A549 (cell line): ENCODE measurements around the gene TRMT5. TPM values are rescaled to one million over a fixed set of nuclear protein-coding genes. Genes with fewer than 3 reads are reported as not detected.

Experiments used
- ATAC-seq, 2 experiments: fragments of 200-7000 bp in 1 of 2; fragments of >200 bp in 1 of 2; cut with Nextera tagmentation in 1 of 2; cut with Tn5 transposase in 1 of 2; 3 replicates each; pipeline versions ENCODE4 v1.8.0 to v1.9.1; 2018 to 2020; ENCODE audit warnings: mild to moderate bottlenecking in 1 of 2, moderate library complexity in 1 of 2
- CTCF ChIA-PET: fragments of 300-600 bp; sonication (Branson Sonifier 250); formaldehyde crosslinking; extraction: SDS; loops from one replicate; lab custom pipeline; 2021; ENCODE audit warnings: antibody characterized with exemption, inconsistent platforms; lab: Yijun Ruan, JAX
- POLR2A ChIA-PET: fragments of 350-600 bp; formaldehyde crosslinking; extraction: SDS; loops from one replicate; lab custom pipeline; 2021; ENCODE audit warnings: antibody characterized with exemption, inconsistent platforms; lab: Yijun Ruan, JAX
- DNase-seq, 2 experiments: peaks; one replicate each; pipeline versions ENCODE4 v3.0.0 to v3.0.0-alpha.2; 2011 to 2016; ENCODE audit warnings: low read depth in 1 of 2, low spot score in 1 of 2
- FAIRE-seq: peaks from 2 replicates; lab custom pipeline; 2011; peaks lifted over from hg19 to GRCh38; lab: Jason Lieb, UNC
- H3K27ac ChIP-seq, 2 experiments: fragments of >200 bp; sonication (Bioruptor Twin); formaldehyde crosslinking; 3 replicates each; pipeline ENCODE4 v1.5.1; 2016 to 2017
- H3K4me1 ChIP-seq: fragments of >200 bp; sonication (Bioruptor Twin); formaldehyde crosslinking; 3 replicates; pipeline ENCODE4 v1.6.1; 2016
- H3K4me2 ChIP-seq: fragments of >200 bp; sonication (Bioruptor Twin); formaldehyde crosslinking; 3 replicates; pipeline ENCODE4 v1.6.1; 2016
- H3K4me3 ChIP-seq: fragments of >200 bp; sonication (Bioruptor Twin); formaldehyde crosslinking; 3 replicates; pipeline ENCODE4 v1.5.1; 2016
- H3K9me3 ChIP-seq: fragments of >200 bp; sonication (Bioruptor Twin); formaldehyde crosslinking; 3 replicates; pipeline ENCODE4 v1.6.1; 2016
- BCL3 ChIP-seq: fragments of >200 bp; sonication (Bioruptor Twin); formaldehyde crosslinking; IDR thresholded peaks from 3 replicates; pipeline ENCODE4 v1.6.1; 2016
- BHLHE40 ChIP-seq: IDR thresholded peaks from 2 replicates; pipeline ENCODE4 v1.6.1; 2012; ENCODE audit warnings: low read depth, low read length, inconsistent platforms
- CBX8 ChIP-seq: fragments of 200-600 bp; sonication (generic); IDR thresholded peaks from 2 replicates; pipeline ENCODE4 v1.6.1; 2016
- CEBPB ChIP-seq, 2 experiments: fragments of >200 bp in 1 of 2; sonication (Bioruptor Twin) in 1 of 2; formaldehyde crosslinking in 1 of 2; IDR thresholded peaks; 2 replicates each; pipeline ENCODE4 v1.6.1; 2012 to 2016
- CTCF ChIP-seq: fragments of >200 bp; sonication (Bioruptor Twin); formaldehyde crosslinking; IDR thresholded peaks from 3 replicates; pipeline ENCODE4 v1.5.1; 2016
- E2F6 ChIP-seq: IDR thresholded peaks from 2 replicates; pipeline ENCODE4 v1.6.1; 2012; ENCODE audit warnings: low read depth, borderline replicate concordance
- EHF ChIP-seq: fragments of 250-450 bp; sonication (Bioruptor Pico); IDR thresholded peaks from 2 replicates; pipeline ENCODE4 v1.5.0; 2020; ENCODE audit warnings: mild to moderate bottlenecking
- EP300 ChIP-seq, 2 experiments: fragments of >200 bp; sonication (Bioruptor Twin); formaldehyde crosslinking; IDR thresholded peaks; 2 replicates in 1 of 2; 3 replicates in 1 of 2; pipeline ENCODE4 v1.6.1; 2016 to 2017
- ESRRA ChIP-seq: fragments of 150-350 bp; IDR thresholded peaks from 2 replicates; pipeline ENCODE4 v1.6.1; 2014; ENCODE audit warnings: mild to moderate bottlenecking, low read length, borderline replicate concordance
- FOSB ChIP-seq: fragments of 250-450 bp; sonication (Bioruptor Pico); IDR thresholded peaks from 2 replicates; pipeline ENCODE4 v1.5.0; 2020; ENCODE audit warnings: mild to moderate bottlenecking, moderate library complexity
- FOXS1 ChIP-seq: fragments of 250-450 bp; sonication (Bioruptor Pico); IDR thresholded peaks from 2 replicates; pipeline ENCODE4 v1.5.0; 2020; ENCODE audit warnings: mild to moderate bottlenecking, moderate library complexity
- GATA3 ChIP-seq: IDR thresholded peaks from 2 replicates; pipeline ENCODE4 v1.6.1; 2012; ENCODE audit warnings: borderline replicate concordance
- HDAC2 ChIP-seq: fragments of 200-600 bp; sonication (generic); IDR thresholded peaks from 2 replicates; pipeline ENCODE4 v1.6.1; 2016
- HMGXB4 ChIP-seq: fragments of 250-450 bp; sonication (Bioruptor Pico); IDR thresholded peaks from 2 replicates; pipeline ENCODE4 v1.5.0; 2021; ENCODE audit warnings: mild to moderate bottlenecking, moderate library complexity, borderline replicate concordance
- HOXB5 ChIP-seq: fragments of 250-450 bp; sonication (Bioruptor Pico); IDR thresholded peaks from 2 replicates; pipeline ENCODE4 v1.5.0; 2020; ENCODE audit warnings: mild to moderate bottlenecking, moderate library complexity
- JUN ChIP-seq, 2 experiments: fragments of >200 bp; sonication (Bioruptor Twin); formaldehyde crosslinking; IDR thresholded peaks; 2 replicates in 1 of 2; 3 replicates in 1 of 2; pipeline ENCODE4 v1.6.1; 2016 to 2017
- KDM1A ChIP-seq: fragments of 200-600 bp; sonication (generic); IDR thresholded peaks from 2 replicates; pipeline ENCODE4 v1.6.1; 2016; ENCODE audit warnings: low read depth, mild to moderate bottlenecking
- MAFK ChIP-seq: fragments of 450-650 bp; IDR thresholded peaks from 2 replicates; pipeline ENCODE4 v1.6.1; 2014; ENCODE audit not compliant: partially characterized antibody
- MAX ChIP-seq: IDR thresholded peaks from 2 replicates; pipeline ENCODE4 v1.6.1; 2012
- MAZ ChIP-seq: fragments of 150-350 bp; IDR thresholded peaks from 2 replicates; pipeline ENCODE4 v1.6.1; 2014; ENCODE audit warnings: antibody characterized with exemption, low read depth, low read length, borderline replicate concordance
- MYC ChIP-seq: IDR thresholded peaks from 2 replicates; pipeline ENCODE4 v1.6.1; 2012; ENCODE audit warnings: mild to moderate bottlenecking, inconsistent platforms, low read length, improper control_type of control experiment, borderline replicate concordance
- NPAS2 ChIP-seq: fragments of 250-450 bp; sonication (Bioruptor Pico); IDR thresholded peaks from 2 replicates; pipeline ENCODE4 v1.8.0; 2022; ENCODE audit warnings: mild to moderate bottlenecking, moderate library complexity, borderline replicate concordance
- NR3C1 ChIP-seq: fragments of >200 bp; sonication (Bioruptor Twin); formaldehyde crosslinking; IDR thresholded peaks from 3 replicates; pipeline ENCODE4 v1.6.1; 2017
- PHF8 ChIP-seq: fragments of 200-600 bp; sonication (generic); IDR thresholded peaks from 2 replicates; pipeline ENCODE4 v1.6.1; 2016; ENCODE audit warnings: low read depth, mild to moderate bottlenecking, antibody characterized with exemption, moderate library complexity, borderline replicate concordance
- POLR2A ChIP-seq: IDR thresholded peaks from 2 replicates; pipeline ENCODE4 v1.6.1; 2012; ENCODE audit warnings: mild to moderate bottlenecking, low read length
- POLR2AphosphoS2 ChIP-seq: conservative IDR thresholded peaks from 2 replicates; pipeline ENCODE4 v1.6.1; 2012; ENCODE audit warnings: low read length, improper control_type of control experiment, inconsistent platforms
- RFX5 ChIP-seq: fragments of 450-650 bp; IDR thresholded peaks from 2 replicates; pipeline ENCODE4 v1.7.1; 2014; ENCODE audit warnings: antibody characterized with exemption, mild to moderate bottlenecking, moderate library complexity
- SMC3 ChIP-seq: fragments of >200 bp; sonication (Bioruptor Twin); formaldehyde crosslinking; IDR thresholded peaks from 3 replicates; pipeline ENCODE4 v1.6.1; 2018; ENCODE audit warnings: inconsistent platforms
- TP53 ChIP-seq: fragments of 250-450 bp; sonication (Bioruptor Pico); IDR thresholded peaks from 2 replicates; pipeline ENCODE4 v1.5.0; 2021; ENCODE audit warnings: mild to moderate bottlenecking, moderate library complexity
- USF2 ChIP-seq: fragments of 450-650 bp; IDR thresholded peaks from 2 replicates; pipeline ENCODE4 v1.6.1; 2014; ENCODE audit warnings: antibody characterized with exemption
- ZC3H11A ChIP-seq: fragments of 450-650 bp; IDR thresholded peaks from 2 replicates; pipeline ENCODE4 v1.6.1; 2014; ENCODE audit warnings: antibody characterized with exemption, mild to moderate bottlenecking
- ZFP36 ChIP-seq: fragments of 450-650 bp; IDR thresholded peaks from 2 replicates; pipeline ENCODE4 v1.6.1; 2014; ENCODE audit warnings: borderline replicate concordance; ENCODE audit not compliant: partially characterized antibody
- ZNF302 ChIP-seq: fragments of 250-450 bp; sonication (Bioruptor Pico); IDR thresholded peaks from 2 replicates; pipeline ENCODE4 v1.9.0; 2021; ENCODE audit warnings: inconsistent platforms, mild to moderate bottlenecking, moderate library complexity
- WGBS: methylation state at CpG from one replicate; pipeline ENCODE4 v1.1.6; 2017; ENCODE audit errors: missing lambda C conversion rate; 5-methylcytosine and 5-hydroxymethylcytosine counted together
- polyA plus RNA-seq, 4 experiments: library from polyadenylated mRNA; depleted of rRNA in 3 of 4; stranded (reverse); fragments of >200 nt; fragmentation: RNase III in 1 of 4; extraction: RNeasy Plus Mini Kit Qiagen cat#74134 plus additional on column Dnase treatment in 1 of 4; gene quantifications; 2 replicates in 3 of 4; 3 replicates in 1 of 4; pipeline ENCODE4 v1.2.3, GENCODE V29; 2011 to 2017

The TRMT5 gene
- polyA plus RNA-seq, 2 of the 4 experiments (the other 2 are of a cell fraction) = 18.2 to 18.8 TPM

GRCh38 chr14:61025251-61026223 is 44.7 kb upstream of the TRMT5 start (continued):
- TF ChIP-seq SMC3 (peak; percentile 89), MAX (no peak), ESRRA (no peak), CBX8 (no peak), MAZ (no peak), USF2 (no peak), EP300 (IDR thresholded peaks at IDR 0.05) (no peak), TP53 (CRISPR knock-in tag) (no peak), CTCF (peak; percentile 92), FOXS1 (0 out of 2 replicates have a peak, but pooled peaks have one; percentile 29), EHF (CRISPR knock-in tag) (no peak), CEBPB (IDR thresholded peaks at IDR 0.05) (0 out of 4 replicates have a peak, but pooled peaks of 1 of the 2 experiments have one; percentile 34), KDM1A (no peak), BCL3 (no peak), MAFK (no peak), GATA3 (no peak), ZNF302 (no peak), FOSB (CRISPR knock-in tag) (no peak), BHLHE40 (no peak), NPAS2 (CRISPR knock-in tag) (no peak), ZFP36 (no peak), ZC3H11A (no peak), RFX5 (no peak), POLR2AphosphoS2 (no peak), PHF8 (no peak), HDAC2 (no peak)

GRCh38 chr14:61019537-61019936 is 38.7 kb upstream of the TRMT5 start:
- POLR2A ChIA-PET = no interaction called here
- no peak for FAIRE-seq
- DNase-seq = no peak
- WGBS = 59% methylated on average over 1 of the region's 1 CpG
- no peak for TF ChIP-seq HMGXB4 (CRISPR knock-in tag)
- TF ChIP-seq JUN (IDR thresholded peaks at IDR 0.05) = no peak
- TF ChIP-seq POLR2A = no peak
- TF ChIP-seq E2F6 = no peak
- no peak for TF ChIP-seq KDM1A
- no peak for TF ChIP-seq BHLHE40
- no peak for TF ChIP-seq MYC
- TF ChIP-seq EHF (CRISPR knock-in tag) = no peak
- no peak for TF ChIP-seq NR3C1
- no peak for TF ChIP-seq CEBPB (IDR thresholded peaks at IDR 0.05)
- no peak for TF ChIP-seq GATA3
- no peak for TF ChIP-seq HOXB5 (CRISPR knock-in tag)
- no peak for TF ChIP-seq ZNF302
- TF ChIP-seq CBX8 = no peak
- H3K4me1 ChIP-seq = no peaks in the 10 kb centered on the region
- CTCF ChIA-PET = interaction anchor here (1.1 kb wide), 1 partner anchor 233 kb away, joined by 3 read pairs; no protein-coding TSS in a partner anchor
- H3K9me3 ChIP-seq = no peaks in the 10 kb centered on the region
- no peak overlapping the region for H3K4me2 ChIP-seq
- no peak overlapping the region for H3K27ac ChIP-seq
- no peak for ATAC-seq
- no peak overlapping the region for H3K4me3 ChIP-seq
